GM19397 (cell line): ENCODE measurements around the gene LRP10.
"Not testable (repeated sequence)": the region's sequence is repeated elsewhere in the genome, so short reads cannot be mapped to it uniquely, and the experiment has no call there.

Experiments
- ATAC-seq: cut with Tn5 transposase; IDR thresholded peaks from one replicate; pipeline ENCODE4 v1.9.1; 2021; ENCODE audit warnings: mild to moderate bottlenecking, moderate library complexity; ENCODE audit not compliant: unreplicated experiment

LRP10 gene

GRCh38 chr14:22908601-22909000, 37.1 kb downstream of the LRP10 start:
- ATAC-seq: no peak

- ATAC-seq: no peak
Observed at GRCh38 chr14:22910916-22911315, 39.4 kb downstream of the LRP10 start.

- ATAC-seq: not testable (repeated sequence)
Observed at GRCh38 chr14:22914836-22915235, 43.3 kb downstream of the LRP10 start.

- no peak for ATAC-seq
Observed at GRCh38 chr14:22915886-22916521, 44.5 kb downstream of the LRP10 start.

- peak; percentile 89 for ATAC-seq
Observed at GRCh38 chr14:22918804-22919600, 47.5 kb downstream of the LRP10 start, which contains the start of gene RBM23. TSS of gene RBM23 (minus strand) at chr14:22919149.

- peak; percentile 6 for ATAC-seq
Observed at GRCh38 chr14:22919601-22919921, 48.0 kb downstream of the LRP10 start.

GRCh38 chr14:22920697-22921096, 49.2 kb downstream of the LRP10 start:
- no peak for ATAC-seq

GRCh38 chr14:22922294-22922693, 50.8 kb downstream of the LRP10 start:
- ATAC-seq: no peak

- ATAC-seq: no peak
Observed at GRCh38 chr14:22923746-22924145, 52.2 kb downstream of the LRP10 start.

GRCh38 chr14:22925513-22925912, 54.0 kb downstream of the LRP10 start:
- no peak for ATAC-seq

GRCh38 chr14:22926316-22926715, 54.8 kb downstream of the LRP10 start:
- ATAC-seq: no peak

- ATAC-seq: no peak
Observed at GRCh38 chr14:22928237-22929103, 56.9 kb downstream of the LRP10 start.

GRCh38 chr14:22929104-22929960, 57.8 kb downstream of the LRP10 start, which contains the start of gene PRMT5:
TSS of gene PRMT5 (minus strand) at chr14:22929376. CDS start at chr14:22929361, 15 bp downstream.
- peak; percentile 91 for ATAC-seq

GRCh38 chr14:22929961-22930364, 58.4 kb downstream of the LRP10 start:
- ATAC-seq: no peak
